Activated CD4-positive, alpha-beta T cell treated with anti-CD3 and anti-CD28 coated beads, Interleukin-2, Interleukin-6, amounts not matched to agents 100 ng/mL and 50 ng/mL, durations not matched to agents 16 hours and 8 hours (primary cell): ENCODE data around the gene GRIA3.
A peak's percentile ranks its signal among the peaks of the same experiment; 100 is the strongest.
"Not testable (repeated sequence)": the region's sequence is repeated elsewhere in the genome, so short reads cannot be mapped to it uniquely, and the experiment has no call there.

Source experiments
- DNase-seq: peaks from one replicate; pipeline ENCODE4 v3.0.0-alpha.2; 2020

Gene GRIA3

GRCh38 chrX:123386196-123386595 lies 202.1 kb downstream of the GRIA3 start:
- not testable (repeated sequence) for DNase-seq

GRCh38 chrX:123392921-123393320 lies 208.8 kb downstream of the GRIA3 start:
- DNase-seq = no peak

- DNase-seq = no peak
These were observed 215.6 kb downstream of the GRIA3 start for GRCh38 chrX:123399709-123400108.

- no peak for DNase-seq
These were observed 221.2 kb downstream of the GRIA3 start for GRCh38 chrX:123405231-123405630.

- DNase-seq = no peak
These were observed 225.0 kb downstream of the GRIA3 start for GRCh38 chrX:123408821-123409737.

- no peak for DNase-seq
These were observed 238.8 kb downstream of the GRIA3 start for GRCh38 chrX:123422875-123423274.

GRCh38 chrX:123424546-123424945 lies 240.5 kb downstream of the GRIA3 start:
- DNase-seq = peak; percentile 12

- DNase-seq = no peak
These were observed 241.4 kb downstream of the GRIA3 start for GRCh38 chrX:123425471-123425870.

- no peak for DNase-seq
These were observed 241.8 kb downstream of the GRIA3 start for GRCh38 chrX:123425904-123426303.

GRCh38 chrX:123432361-123433150 lies 248.5 kb downstream of the GRIA3 start:
- no peak for DNase-seq

GRCh38 chrX:123436512-123437136 lies 252.5 kb downstream of the GRIA3 start:
- no peak for DNase-seq

- DNase-seq = not testable (repeated sequence)
These were observed 255.8 kb downstream of the GRIA3 start for GRCh38 chrX:123439926-123440325.

GRCh38 chrX:123442764-123443163 lies 258.7 kb downstream of the GRIA3 start:
- DNase-seq = no peak

GRCh38 chrX:123447506-123447905 lies 263.4 kb downstream of the GRIA3 start:
- DNase-seq = no peak

- no peak for DNase-seq
These were observed 265.3 kb downstream of the GRIA3 start for GRCh38 chrX:123449335-123449734.

- peak; percentile 12 for DNase-seq
These were observed 266.1 kb downstream of the GRIA3 start for GRCh38 chrX:123450222-123450621.

- DNase-seq = no peak
These were observed 270.8 kb downstream of the GRIA3 start for GRCh38 chrX:123454712-123455431.

GRCh38 chrX:123455693-123456092 lies 271.6 kb downstream of the GRIA3 start:
- DNase-seq = no peak

- DNase-seq = no peak
These were observed 280.6 kb downstream of the GRIA3 start for GRCh38 chrX:123464709-123465108.

- no peak for DNase-seq
These were observed 284.4 kb downstream of the GRIA3 start for GRCh38 chrX:123468481-123468880.

GRCh38 chrX:123475068-123475724 lies 291.1 kb downstream of the GRIA3 start:
- DNase-seq = no peak

- DNase-seq = no peak
These were observed 292.6 kb downstream of the GRIA3 start for GRCh38 chrX:123476611-123477219.
